ENCODE data around the gene OR4S2.

OR4S2 gene

GRCh38 chr11:55661901-55662300 lies 13.8 kb downstream of the OR4S2 start, which contains the start of gene OR4C6:
Gene OR4C6, plus strand, starts transcription at chr11:55662201. Its CDS starts 2,966 bp downstream, at chr11:55665167.
- Histone ChIP-seq H3K4me3 (ENCODE audit: low read depth, low read length) (no peak within 1 kb of the TSS), H2BK12ac (ENCODE audit: low read length) (no peak within 1 kb of the TSS), H3K18ac (ENCODE audit: low read length) (no peak within 1 kb of the TSS), H2BK120ac (ENCODE audit: insufficient read depth, low read length, poor library complexity) (no peak within 1 kb of the TSS), H3K23ac (ENCODE audit: low read length) (no peak within 1 kb of the TSS), H4K12ac (ENCODE audit: low read depth, low read length) (no peak within 1 kb of the TSS), H3K36me3 (ENCODE audit: control insufficient read depth in 1 of 2, insufficient read depth in 2 of 2, low read length in 2 of 2) (no peaks in the 10 kb centered on the region), H2AFZ (ENCODE audit: insufficient read depth, low read length, poor library complexity) (no peak within 1 kb of the TSS), H2AK5ac (ENCODE audit: low read length) (no peak within 1 kb of the TSS), H3K9me3 (ENCODE audit: insufficient read depth, low read depth, low read length) (peaks cover 10% of the 10 kb centered on the region), H3K4me1 (ENCODE audit: control insufficient read depth in 1 of 2, insufficient read depth in 2 of 2, low read length in 2 of 2) (no peaks in the 10 kb centered on the region), H3K9ac (ENCODE audit: low read length) (no peak within 1 kb of the TSS), H3K4ac (ENCODE audit: low read depth, low read length) (no peak within 1 kb of the TSS), H3K27me3 (ENCODE audit: insufficient read depth, low read length) (no peaks in the 10 kb centered on the region), H4K8ac (ENCODE audit: low read depth, low read length) (no peak within 1 kb of the TSS), H4K91ac (ENCODE audit: low read depth, low read length) (no peak within 1 kb of the TSS), H3K79me2 (ENCODE audit: control insufficient read depth, insufficient read depth, low read length, poor library complexity) (no peaks in the 10 kb centered on the region), H3K27ac (ENCODE audit: low read depth, low read length) (no peak within 1 kb of the TSS), H2BK5ac (ENCODE audit: low read depth, low read length, poor library complexity) (no peak within 1 kb of the TSS), H3K4me2 (ENCODE audit: low read length) (no peak within 1 kb of the TSS), H3K14ac (ENCODE audit: low read length) (no peak within 1 kb of the TSS), H3K79me1 (ENCODE audit: low read length) (no peaks in the 10 kb centered on the region)
- no peak for DNase-seq
- no CpG with 5 or more reads among the region's 1 CpG for WGBS (ENCODE audit: extremely low coverage, insufficient coverage, insufficient read length)

- Histone ChIP-seq H3K18ac (ENCODE audit: low read length) (no peak overlapping the region), H2AFZ (ENCODE audit: insufficient read depth, low read length, poor library complexity) (no peak overlapping the region), H3K36me3 (ENCODE audit: control insufficient read depth in 1 of 2, insufficient read depth in 2 of 2, low read length in 2 of 2) (no peaks in the 10 kb centered on the region), H2BK5ac (ENCODE audit: low read depth, low read length, poor library complexity) (no peak overlapping the region), H4K91ac (ENCODE audit: low read depth, low read length) (no peak overlapping the region), H4K12ac (ENCODE audit: low read depth, low read length) (no peak overlapping the region), H2BK12ac (ENCODE audit: low read length) (no peak overlapping the region), H4K8ac (ENCODE audit: low read depth, low read length) (no peak overlapping the region), H3K23ac (ENCODE audit: low read length) (no peak overlapping the region), H2AK5ac (ENCODE audit: low read length) (no peak overlapping the region), H3K4me2 (ENCODE audit: low read length) (no peak overlapping the region), H3K9me3 (ENCODE audit: insufficient read depth, low read depth, low read length) (peaks cover 10% of the 10 kb centered on the region), H3K79me2 (ENCODE audit: control insufficient read depth, insufficient read depth, low read length, poor library complexity) (no peaks in the 10 kb centered on the region), H3K4ac (ENCODE audit: low read depth, low read length) (no peak overlapping the region), H3K4me3 (ENCODE audit: low read depth, low read length) (no peak overlapping the region), H3K27me3 (ENCODE audit: insufficient read depth, low read length) (no peaks in the 10 kb centered on the region), H3K4me1 (ENCODE audit: control insufficient read depth in 1 of 2, insufficient read depth in 2 of 2, low read length in 2 of 2) (no peaks in the 10 kb centered on the region), H2BK120ac (ENCODE audit: insufficient read depth, low read length, poor library complexity) (no peak overlapping the region), H3K79me1 (ENCODE audit: low read length) (no peaks in the 10 kb centered on the region), H3K14ac (ENCODE audit: low read length) (no peak overlapping the region), H3K27ac (ENCODE audit: low read depth, low read length) (no peak overlapping the region), H3K9ac (ENCODE audit: low read length) (no peak overlapping the region)
- no peak for DNase-seq
- no CpG with 5 or more reads among the region's 2 CpGs for WGBS (ENCODE audit: extremely low coverage, insufficient coverage, insufficient read length)
Measured at GRCh38 chr11:55669376-55669775, 21.2 kb downstream of the OR4S2 start.

- no peaks in the 10 kb centered on the region for H3K27me3 ChIP-seq (ENCODE audit: insufficient read depth, low read length)
- no peaks in the 10 kb centered on the region for H3K4me1 ChIP-seq (ENCODE audit: control insufficient read depth in 1 of 2, insufficient read depth in 2 of 2, low read length in 2 of 2)
- H2AK5ac ChIP-seq (ENCODE audit: low read length): no peak overlapping the region
- H2BK120ac ChIP-seq (ENCODE audit: insufficient read depth, low read length, poor library complexity): no peak overlapping the region
- no peak overlapping the region for H3K27ac ChIP-seq (ENCODE audit: low read depth, low read length)
- H2BK5ac ChIP-seq (ENCODE audit: low read depth, low read length, poor library complexity): no peak overlapping the region
- no peak overlapping the region for H3K9ac ChIP-seq (ENCODE audit: low read length)
- no peak overlapping the region for H3K23ac ChIP-seq (ENCODE audit: low read length)
- no CpG with 5 or more reads among the region's 5 CpGs for WGBS (ENCODE audit: extremely low coverage, insufficient coverage, insufficient read length)
- no peak overlapping the region for H3K4ac ChIP-seq (ENCODE audit: low read depth, low read length)
- H3K4me3 ChIP-seq (ENCODE audit: low read depth, low read length): no peak overlapping the region
- no peaks in the 10 kb centered on the region for H3K79me1 ChIP-seq (ENCODE audit: low read length)
- H3K14ac ChIP-seq (ENCODE audit: low read length): no peak overlapping the region
- DNase-seq: no peak
- H4K12ac ChIP-seq (ENCODE audit: low read depth, low read length): no peak overlapping the region
- no peak overlapping the region for H2BK12ac ChIP-seq (ENCODE audit: low read length)
- H3K9me3 ChIP-seq (ENCODE audit: insufficient read depth, low read depth, low read length): no peaks in the 10 kb centered on the region
- no peaks in the 10 kb centered on the region for H3K79me2 ChIP-seq (ENCODE audit: control insufficient read depth, insufficient read depth, low read length, poor library complexity)
- H4K91ac ChIP-seq (ENCODE audit: low read depth, low read length): no peak overlapping the region
- H2AFZ ChIP-seq (ENCODE audit: insufficient read depth, low read length, poor library complexity): no peak overlapping the region
- no peaks in the 10 kb centered on the region for H3K36me3 ChIP-seq (ENCODE audit: control insufficient read depth in 1 of 2, insufficient read depth in 2 of 2, low read length in 2 of 2)
- H3K18ac ChIP-seq (ENCODE audit: low read length): no peak overlapping the region
- H4K8ac ChIP-seq (ENCODE audit: low read depth, low read length): no peak overlapping the region
- no peak overlapping the region for H3K4me2 ChIP-seq (ENCODE audit: low read length)
Measured at GRCh38 chr11:55673860-55674259, 25.7 kb downstream of the OR4S2 start.

GRCh38 chr11:55697817-55698216 lies 49.7 kb downstream of the OR4S2 start:
- no peaks in the 10 kb centered on the region for H3K4me1 ChIP-seq (ENCODE audit: control insufficient read depth in 1 of 2, insufficient read depth in 2 of 2, low read length in 2 of 2)
- H2AK5ac ChIP-seq (ENCODE audit: low read length): no peak overlapping the region

More at GRCh38 chr11:55697817-55698216, 49.7 kb downstream of the OR4S2 start:
- no CpG with 5 or more reads among the region's 3 CpGs for WGBS (ENCODE audit: extremely low coverage, insufficient coverage, insufficient read length)
- H3K27me3 ChIP-seq (ENCODE audit: insufficient read depth, low read length): no peaks in the 10 kb centered on the region
- no peak overlapping the region for H2BK12ac ChIP-seq (ENCODE audit: low read length)
- no peak overlapping the region for H3K9ac ChIP-seq (ENCODE audit: low read length)
- no peaks in the 10 kb centered on the region for H3K36me3 ChIP-seq (ENCODE audit: control insufficient read depth in 1 of 2, insufficient read depth in 2 of 2, low read length in 2 of 2)
- no peaks in the 10 kb centered on the region for H3K79me2 ChIP-seq (ENCODE audit: control insufficient read depth, insufficient read depth, low read length, poor library complexity)
- H4K8ac ChIP-seq (ENCODE audit: low read depth, low read length): no peak overlapping the region
- no peak overlapping the region for H3K4me3 ChIP-seq (ENCODE audit: low read depth, low read length)
- H2BK120ac ChIP-seq (ENCODE audit: insufficient read depth, low read length, poor library complexity): no peak overlapping the region
- H3K18ac ChIP-seq (ENCODE audit: low read length): no peak overlapping the region
- peaks cover 17% of the 10 kb centered on the region for H3K9me3 ChIP-seq (ENCODE audit: insufficient read depth, low read depth, low read length)
- no peak overlapping the region for H3K27ac ChIP-seq (ENCODE audit: low read depth, low read length)
- no peak overlapping the region for H4K91ac ChIP-seq (ENCODE audit: low read depth, low read length)
- H2AFZ ChIP-seq (ENCODE audit: insufficient read depth, low read length, poor library complexity): no peak overlapping the region
- no peak overlapping the region for H2BK5ac ChIP-seq (ENCODE audit: low read depth, low read length, poor library complexity)
- no peak overlapping the region for H3K14ac ChIP-seq (ENCODE audit: low read length)
- H3K23ac ChIP-seq (ENCODE audit: low read length): no peak overlapping the region
- no peak for DNase-seq
- no peak overlapping the region for H3K4ac ChIP-seq (ENCODE audit: low read depth, low read length)
- no peaks in the 10 kb centered on the region for H3K79me1 ChIP-seq (ENCODE audit: low read length)
- H4K12ac ChIP-seq (ENCODE audit: low read depth, low read length): no peak overlapping the region
- H3K4me2 ChIP-seq (ENCODE audit: low read length): no peak overlapping the region
